ENCODE data around the gene GLIPR1L2.
"Not testable (repeated sequence)": the region's sequence is repeated elsewhere in the genome, so short reads cannot be mapped to it uniquely, and the experiment has no call there.

GLIPR1L2 gene

DNA sequence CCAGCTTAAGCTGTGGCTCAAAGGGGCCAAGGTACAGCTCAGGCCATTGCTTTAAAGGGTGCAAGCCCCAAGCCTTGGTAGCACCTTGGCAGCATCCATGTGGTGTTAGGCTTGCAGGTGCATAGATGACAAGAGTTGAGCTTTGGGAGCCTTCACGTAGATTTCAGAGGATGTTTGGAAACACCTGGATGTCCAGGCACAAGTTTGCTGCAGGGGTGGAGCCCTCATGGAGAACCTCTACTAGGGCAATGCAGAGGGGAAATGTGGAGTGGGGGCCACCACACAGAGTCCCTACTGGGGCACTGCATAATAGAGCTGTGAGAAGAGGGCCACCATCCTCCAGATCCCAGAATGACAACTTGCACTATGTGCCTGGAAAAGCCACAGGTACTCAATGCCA lies 37.9 kb downstream of the GLIPR1L2 start:
- DNase-seq (ENCODE audit: extremely low read depth, low read depth) = no peak
- TF ChIP-seq, protein P1, sequence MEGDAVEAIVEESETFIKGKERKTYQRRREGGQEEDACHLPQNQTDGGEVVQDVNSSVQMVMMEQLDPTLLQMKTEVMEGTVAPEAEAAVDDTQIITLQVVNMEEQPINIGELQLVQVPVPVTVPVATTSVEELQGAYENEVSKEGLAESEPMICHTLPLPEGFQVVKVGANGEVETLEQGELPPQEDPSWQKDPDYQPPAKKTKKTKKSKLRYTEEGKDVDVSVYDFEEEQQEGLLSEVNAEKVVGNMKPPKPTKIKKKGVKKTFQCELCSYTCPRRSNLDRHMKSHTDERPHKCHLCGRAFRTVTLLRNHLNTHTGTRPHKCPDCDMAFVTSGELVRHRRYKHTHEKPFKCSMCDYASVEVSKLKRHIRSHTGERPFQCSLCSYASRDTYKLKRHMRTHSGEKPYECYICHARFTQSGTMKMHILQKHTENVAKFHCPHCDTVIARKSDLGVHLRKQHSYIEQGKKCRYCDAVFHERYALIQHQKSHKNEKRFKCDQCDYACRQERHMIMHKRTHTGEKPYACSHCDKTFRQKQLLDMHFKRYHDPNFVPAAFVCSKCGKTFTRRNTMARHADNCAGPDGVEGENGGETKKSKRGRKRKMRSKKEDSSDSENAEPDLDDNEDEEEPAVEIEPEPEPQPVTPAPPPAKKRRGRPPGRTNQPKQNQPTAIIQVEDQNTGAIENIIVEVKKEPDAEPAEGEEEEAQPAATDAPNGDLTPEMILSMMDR (IDR thresholded peaks at IDR 0.05; ENCODE audit: low read depth, low read length) = no peak

GRCh38 chr12:75432924-75433323 lies 42.0 kb downstream of the GLIPR1L2 start:
- TF ChIP-seq, protein P1 (IDR thresholded peaks at IDR 0.05; ENCODE audit: low read depth, low read length) = no peak

GRCh38 chr12:75437564-75437963 lies 46.7 kb downstream of the GLIPR1L2 start:
- TF ChIP-seq, protein P1 (IDR thresholded peaks at IDR 0.05; ENCODE audit: low read depth, low read length) = peak; percentile 14
- DNase-seq (ENCODE audit: extremely low read depth, low read depth) = no peak

More at GRCh38 chr12:75432924-75433323, 42.0 kb downstream of the GLIPR1L2 start:
- no peak for DNase-seq (ENCODE audit: extremely low read depth, low read depth)

GRCh38 chr12:75438059-75438754 lies 47.3 kb downstream of the GLIPR1L2 start:
- DNase-seq (ENCODE audit: extremely low read depth, low read depth) = no peak

GRCh38 chr12:75439048-75439447 lies 48.2 kb downstream of the GLIPR1L2 start:
- no peak for DNase-seq (ENCODE audit: extremely low read depth, low read depth)
- TF ChIP-seq, protein P1 (IDR thresholded peaks at IDR 0.05; ENCODE audit: low read depth, low read length) = no peak

More at GRCh38 chr12:75438059-75438754, 47.3 kb downstream of the GLIPR1L2 start:
- TF ChIP-seq, protein P1 (IDR thresholded peaks at IDR 0.05; ENCODE audit: low read depth, low read length) = no peak

DNA sequence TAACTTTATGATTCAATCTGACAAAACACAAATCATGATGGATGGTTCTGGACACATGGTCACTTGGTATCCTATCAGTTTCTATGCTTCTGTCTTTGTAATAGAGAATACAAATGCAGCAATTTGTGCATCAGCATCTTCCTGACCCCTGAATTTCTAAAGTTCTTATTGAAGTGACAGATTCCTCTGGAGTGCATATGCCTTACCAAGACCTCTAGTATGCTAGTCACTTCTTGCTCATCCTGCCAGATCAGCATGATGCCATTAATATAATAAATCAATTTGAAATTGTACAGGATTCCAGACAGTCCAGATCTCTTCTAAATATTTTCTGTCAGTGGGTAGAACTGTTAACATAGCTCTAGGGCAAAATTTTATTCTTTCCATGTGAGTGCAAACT lies 49.0 kb downstream of the GLIPR1L2 start:
- TF ChIP-seq, protein P1 (IDR thresholded peaks at IDR 0.05; ENCODE audit: low read depth, low read length) = no peak
- no peak for DNase-seq (ENCODE audit: extremely low read depth, low read depth)

GRCh38 chr12:75441687-75442449 lies 51.0 kb downstream of the GLIPR1L2 start:
- not testable (repeated sequence) for DNase-seq (ENCODE audit: extremely low read depth, low read depth)

- not testable (repeated sequence) for DNase-seq (ENCODE audit: extremely low read depth, low read depth)
Measured at GRCh38 chr12:75442454-75442853, 51.6 kb downstream of the GLIPR1L2 start.
